Hypothalamus (tissue), 51 donors: ENCODE results near the gene EGFL8.
"Not testable (repeated sequence)": the region's sequence is repeated elsewhere in the genome, so short reads cannot be mapped to it uniquely, and the experiment has no call there.

Experiments
- DNase-seq, 51 donors: peaks; one replicate each; lab custom pipeline; 2025; lab: John Stamatoyannopoulos, UW

EGFL8 gene

DNA sequence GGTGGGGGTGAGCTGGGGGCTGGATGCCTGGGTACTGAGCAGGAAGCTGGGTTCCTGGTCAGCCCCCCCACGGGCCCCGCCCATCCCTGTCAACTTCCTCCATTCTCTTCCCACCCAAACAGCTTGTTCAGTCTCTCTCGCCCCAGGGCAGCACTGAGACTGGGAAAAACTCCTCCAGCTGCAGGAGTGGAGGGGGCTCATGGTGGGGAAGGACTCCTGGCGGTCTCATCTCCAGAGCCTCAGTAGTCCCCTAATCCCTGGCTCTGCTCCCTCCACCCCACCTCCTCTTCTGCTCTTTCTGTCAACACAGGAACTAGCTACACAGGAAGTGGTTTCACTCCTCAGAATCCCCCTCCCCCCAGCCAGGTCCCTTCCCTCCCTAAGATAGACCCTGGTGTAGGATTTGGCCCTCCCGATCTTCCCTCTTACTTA, 28.2 kb downstream of the EGFL8 start, which contains the start of gene GPSM3:
Gene GPSM3, minus strand, starts transcription at position 36 of the 432 bp plus-strand sequence. CDS start 130 bp downstream, outside the sequence.
- DNase-seq, result peak in 9 of 51 donors; percentile 10 to 36 (median 19)

DNA sequence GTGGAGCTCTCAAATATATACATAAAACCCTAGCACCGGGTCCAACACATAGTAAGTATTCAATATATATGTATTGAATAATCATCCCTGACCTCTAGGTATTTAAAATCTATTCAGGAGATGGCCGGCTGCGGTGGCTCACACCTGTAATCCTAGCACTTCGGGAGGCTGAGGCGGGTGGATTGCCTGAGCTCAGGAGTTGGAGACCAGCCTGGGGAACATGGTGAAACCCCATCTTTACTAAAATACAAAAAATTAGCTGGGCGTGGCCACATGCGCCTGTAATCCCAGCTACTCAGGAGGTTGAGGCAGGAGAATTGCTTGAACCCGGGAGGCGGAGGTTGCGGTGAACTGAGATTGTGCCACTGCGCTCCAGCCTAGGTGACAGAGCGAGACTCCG, 28.7 kb downstream of the EGFL8 start:
- DNase-seq, result not testable (repeated sequence)

DNA sequence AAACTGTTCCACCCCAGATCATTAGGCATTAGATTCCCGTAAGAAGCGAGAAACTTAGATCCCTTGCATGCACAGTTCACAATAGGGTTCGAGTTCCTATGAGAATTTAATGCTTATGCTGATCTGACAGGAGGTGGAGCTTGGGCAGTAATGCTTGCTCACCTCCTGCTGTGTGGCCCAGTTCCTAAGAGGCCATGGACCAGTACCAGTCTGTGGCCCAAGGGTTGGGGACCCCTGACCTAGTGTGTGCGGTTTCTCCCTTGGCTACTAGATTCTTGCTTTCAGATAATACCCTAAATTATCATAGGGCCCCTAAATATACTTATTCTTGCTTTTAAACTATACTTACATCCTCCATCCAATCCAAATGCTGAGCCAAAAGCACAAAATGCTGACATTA, 30.0 kb downstream of the EGFL8 start:
- no peak for DNase-seq

DNA sequence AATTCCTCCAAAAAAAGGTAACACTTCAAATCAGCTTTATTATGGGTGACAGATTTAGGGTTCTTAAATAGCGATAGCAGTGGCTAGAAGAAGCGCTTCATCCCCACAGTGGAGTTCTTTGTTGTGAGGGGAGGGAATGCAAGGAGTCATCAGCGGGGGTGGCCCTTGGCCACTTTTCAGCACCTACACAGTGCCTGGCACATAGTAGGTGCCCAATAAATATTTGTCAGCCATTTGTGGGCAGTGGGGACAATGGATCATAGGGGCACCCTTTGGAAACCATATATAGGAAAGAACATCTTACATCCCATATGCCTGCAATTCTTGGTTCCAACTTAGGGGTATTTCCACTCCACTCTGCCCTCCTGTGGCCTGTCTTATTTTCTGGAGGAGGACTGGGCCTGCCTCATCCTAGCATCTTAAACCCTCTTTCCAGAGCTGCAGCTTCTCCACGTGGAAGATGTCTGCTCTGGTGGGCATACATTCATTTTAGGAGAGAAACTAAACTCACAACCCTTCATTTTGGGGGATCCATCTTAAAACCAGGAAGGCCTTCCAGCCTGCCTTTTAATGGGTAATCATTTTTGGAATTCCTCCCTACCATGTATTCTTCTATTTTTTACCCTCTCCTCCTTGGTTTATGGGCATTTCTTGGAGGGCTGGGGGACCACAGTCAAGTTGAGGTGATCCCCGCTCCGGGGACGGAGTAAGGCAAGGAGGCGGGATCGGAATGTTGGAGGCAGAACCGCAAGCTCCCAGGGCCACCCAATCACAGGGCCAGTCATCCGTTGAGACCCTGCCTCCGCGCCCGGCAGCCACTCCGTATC, 30.6 kb downstream of the EGFL8 start:
- peak in 17 of 51 donors; percentile 26 to 72 (median 47) for DNase-seq

DNA sequence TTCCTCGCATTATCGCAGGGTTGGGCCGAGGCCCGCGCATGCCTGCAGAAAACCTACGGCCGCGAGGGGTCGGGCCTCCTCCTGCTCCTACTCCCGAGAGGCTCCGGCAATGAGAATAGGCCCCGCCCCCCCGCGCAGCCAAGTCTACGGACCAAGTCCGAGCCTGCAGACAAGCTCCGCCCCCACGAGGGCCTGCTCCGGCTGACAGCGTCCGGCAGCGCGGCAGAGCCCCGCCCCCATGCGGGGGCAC, 31.2 kb downstream of the EGFL8 start:
- DNase-seq, result peak; percentile 86 to 100 (median 100)

DNA sequence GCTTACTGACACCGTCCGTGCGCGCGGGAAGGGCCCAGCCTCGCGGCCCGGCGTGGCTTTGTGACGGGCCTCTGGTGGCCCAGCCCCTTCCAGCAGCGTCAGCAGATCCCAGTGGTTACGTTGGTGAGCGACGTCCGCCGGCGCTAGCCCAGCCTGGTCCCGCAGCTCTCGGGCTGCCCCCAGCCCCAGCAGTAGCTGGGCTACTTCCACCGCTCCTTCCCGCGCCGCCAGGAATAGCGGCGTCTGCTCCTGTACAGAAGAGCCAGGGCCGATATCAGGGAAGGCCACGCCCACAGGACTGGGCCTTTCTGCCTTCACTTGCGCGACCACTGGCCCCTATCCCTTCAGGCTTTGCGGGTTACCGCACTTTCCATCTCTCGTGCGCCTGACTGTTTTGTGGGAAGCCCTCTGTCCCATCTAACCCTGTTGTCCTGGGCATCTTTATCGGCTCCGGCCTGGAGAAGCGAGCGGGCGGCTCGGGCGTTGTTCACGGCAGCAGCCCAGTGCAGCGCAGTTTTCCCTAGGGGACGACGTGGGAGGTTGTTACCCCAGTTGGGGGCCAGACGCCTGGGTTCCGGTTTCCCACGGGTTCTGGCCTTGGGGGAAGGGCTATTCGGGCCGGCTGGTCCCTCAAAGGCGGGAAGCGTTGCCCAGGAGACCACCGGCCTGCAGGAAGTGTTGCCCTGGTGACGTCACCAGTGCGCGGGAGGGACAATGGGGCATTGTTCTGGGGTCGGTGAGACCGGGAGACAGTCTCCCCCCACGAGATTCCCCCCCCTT, 31.7 kb downstream of the EGFL8 start:
- peak in 50 of 51 donors; percentile 57 to 98 (median 92) for DNase-seq

DNA sequence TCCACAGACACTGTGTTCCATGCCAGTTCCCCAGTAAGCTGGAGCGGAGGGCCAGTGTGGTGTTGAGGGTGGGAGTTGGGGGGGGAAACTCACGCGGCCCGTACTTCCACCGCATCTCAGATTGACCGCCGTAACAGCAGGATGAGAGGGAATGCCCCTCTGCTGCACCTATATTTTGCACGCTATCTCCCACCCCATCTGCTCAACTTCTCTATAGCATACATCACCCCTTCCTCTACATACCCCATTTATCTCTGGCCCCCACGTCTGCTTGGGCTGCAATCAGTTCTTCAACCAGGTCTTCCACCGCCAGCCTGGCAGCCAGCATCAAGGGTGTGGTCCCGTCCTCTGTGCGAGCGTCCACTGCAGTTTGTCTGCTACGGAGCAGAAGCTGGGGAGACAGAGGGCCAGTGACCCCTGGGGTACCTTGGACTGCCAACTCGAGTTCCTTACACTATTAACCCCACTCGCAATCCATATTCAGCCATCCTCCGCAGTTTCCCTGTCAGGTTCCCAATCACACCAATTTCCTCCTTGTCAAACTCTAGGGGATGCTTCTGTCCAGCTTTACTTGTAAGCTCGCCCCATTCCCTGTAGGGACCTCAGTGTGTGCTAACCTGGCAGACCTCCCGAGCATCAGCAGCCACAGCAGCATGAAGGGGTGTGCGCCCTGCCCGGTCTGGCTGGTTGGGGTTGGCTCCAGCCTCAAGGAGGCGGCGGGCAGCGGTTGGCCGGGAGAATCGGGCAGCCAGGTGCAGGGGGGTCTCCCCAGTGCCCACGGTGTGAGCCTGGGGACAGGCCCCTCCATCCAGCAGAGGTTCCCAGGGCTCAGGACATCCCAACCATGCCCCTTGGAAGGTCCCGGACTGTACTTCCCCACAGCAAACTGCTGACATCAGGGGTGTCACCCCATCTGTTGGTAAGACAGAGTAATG, 32.6 kb downstream of the EGFL8 start:
- peak in 28 of 51 donors; percentile 19 to 76 (median 55) for DNase-seq

DNA sequence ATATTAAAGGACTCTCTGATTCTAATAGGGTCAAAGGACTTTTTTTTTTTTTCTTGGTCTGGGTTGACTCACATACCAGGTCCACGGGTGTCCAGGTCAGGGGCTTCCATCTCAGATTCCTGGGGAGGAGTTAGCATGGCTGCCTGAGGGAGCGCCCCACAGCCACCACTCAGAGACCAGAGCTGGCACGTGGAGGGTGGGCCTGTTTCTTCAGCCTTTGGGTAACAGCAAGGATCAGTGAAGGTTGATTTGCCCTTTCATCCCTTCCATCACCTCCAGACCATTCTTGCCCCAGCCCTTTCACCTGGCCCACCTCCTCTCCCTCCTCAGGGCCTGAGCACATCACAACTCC, 33.9 kb downstream of the EGFL8 start:
- no peak for DNase-seq

DNA sequence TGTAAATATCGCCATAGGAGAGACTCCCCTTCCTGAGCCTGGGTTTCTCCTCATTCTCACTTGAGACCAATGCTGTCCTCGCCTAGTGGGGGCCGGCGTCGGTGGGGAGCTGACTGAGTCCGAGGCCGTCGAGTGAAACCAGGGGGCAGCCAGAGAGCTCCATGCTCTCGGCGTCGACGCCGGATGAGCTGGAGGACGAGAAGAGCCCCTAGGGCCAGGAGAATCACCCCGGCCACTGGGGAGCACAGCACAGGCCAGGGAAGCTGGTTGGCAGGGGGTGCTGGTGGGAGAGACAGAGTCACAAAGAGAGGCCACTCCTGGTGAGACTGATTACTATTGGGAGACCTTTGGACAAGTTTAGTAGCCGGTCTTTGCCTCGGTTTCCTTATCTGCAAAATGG, 34.5 kb downstream of the EGFL8 start:
- no peak for DNase-seq

DNA sequence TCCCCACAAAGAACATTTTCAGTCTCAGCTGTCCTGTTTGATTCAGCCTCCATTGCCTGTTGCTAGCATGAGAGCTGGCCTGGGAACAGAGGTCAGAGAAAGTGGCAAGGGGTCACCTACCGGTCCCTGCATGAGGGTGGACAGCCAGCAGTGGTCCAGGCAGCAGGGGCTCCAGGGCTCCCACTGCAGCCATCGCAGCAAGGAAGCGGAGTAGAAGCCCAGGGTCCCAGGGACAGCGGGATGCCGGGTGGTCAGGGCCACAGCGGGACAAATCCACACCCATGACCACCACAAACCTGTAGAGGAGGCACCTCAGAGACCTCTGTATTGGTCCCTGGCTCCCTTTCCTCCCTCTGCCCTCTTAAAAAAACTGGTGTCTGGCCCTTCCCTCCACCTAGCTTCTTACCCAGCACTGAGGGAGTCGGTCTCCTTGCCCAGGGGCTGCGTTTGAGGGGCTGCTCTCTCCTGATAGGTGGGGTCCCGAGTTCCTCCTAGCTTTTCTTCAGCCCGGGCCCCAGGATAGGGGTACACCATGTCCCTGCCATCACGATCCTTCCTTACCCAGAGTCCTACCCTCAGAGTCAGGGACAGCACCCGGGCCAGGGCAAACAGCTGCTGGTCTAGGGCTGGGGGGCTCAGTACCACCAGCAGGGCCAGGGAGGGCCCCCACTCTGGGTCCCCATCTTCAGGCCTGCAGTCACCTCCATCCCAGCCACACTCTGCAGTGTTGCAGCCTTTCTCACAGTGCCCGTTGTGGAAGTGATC, 36.5 kb downstream of the EGFL8 start:
- DNase-seq, result no peak

DNA sequence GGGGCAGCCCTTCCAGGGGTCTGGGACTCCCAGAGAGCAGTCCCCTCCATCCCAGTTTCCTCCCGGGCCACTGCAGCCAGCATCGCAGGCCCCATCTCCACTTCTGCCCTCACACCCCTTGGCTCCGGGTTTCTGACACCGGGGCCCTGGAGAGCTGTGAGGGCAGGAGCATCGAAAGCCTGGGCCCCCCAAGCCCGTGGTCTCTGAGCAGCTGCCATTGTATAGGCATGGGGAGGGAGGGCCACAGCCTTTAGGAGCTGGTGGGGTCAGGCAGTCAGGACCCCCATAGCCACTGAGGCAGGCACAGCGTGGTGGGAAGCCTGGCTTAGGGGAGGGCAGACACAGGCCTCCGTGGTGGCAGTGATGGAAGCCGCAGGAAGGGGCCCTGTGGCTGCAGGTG, 37.8 kb downstream of the EGFL8 start:
- DNase-seq, result no peak

DNA sequence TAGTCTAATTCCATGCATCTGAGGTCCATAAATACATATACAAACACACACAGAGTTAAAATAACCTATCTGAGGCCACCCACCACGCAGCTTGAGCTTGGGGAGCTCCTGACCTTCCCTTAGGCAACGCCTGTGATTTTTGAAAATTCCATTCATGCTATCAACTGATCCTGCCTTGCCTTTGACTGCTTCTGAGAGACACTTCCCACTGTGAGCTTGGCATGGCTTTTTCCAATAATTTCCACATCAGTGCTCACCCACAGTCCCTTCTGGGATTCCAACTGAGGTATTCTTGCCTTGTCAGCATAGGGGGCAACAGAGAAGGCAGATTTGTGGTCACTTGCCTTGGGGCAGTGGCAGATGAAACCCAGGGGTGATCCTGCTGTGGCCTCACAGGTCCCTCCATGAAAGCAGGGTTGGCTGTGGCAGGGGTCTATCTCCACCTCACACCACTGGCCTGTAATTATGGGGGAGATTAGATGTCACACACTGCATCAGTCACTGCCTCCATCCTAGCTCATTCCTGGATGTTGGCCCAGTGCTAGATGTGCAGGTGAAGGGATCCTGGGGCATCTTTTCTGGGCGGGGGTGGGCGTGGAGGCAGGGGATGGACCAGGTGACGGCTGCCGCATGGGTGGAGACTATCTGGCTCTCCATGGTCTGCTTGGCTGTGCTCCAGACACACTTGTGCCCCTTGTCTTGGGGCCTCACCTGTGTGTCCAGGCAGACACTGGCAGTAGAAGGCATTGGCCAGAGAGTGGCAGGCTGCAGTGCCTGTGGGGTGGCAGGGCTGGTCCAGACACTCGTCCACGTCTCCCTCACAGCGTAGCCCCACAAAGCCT, 39.3 kb downstream of the EGFL8 start:
- no peak for DNase-seq

DNA sequence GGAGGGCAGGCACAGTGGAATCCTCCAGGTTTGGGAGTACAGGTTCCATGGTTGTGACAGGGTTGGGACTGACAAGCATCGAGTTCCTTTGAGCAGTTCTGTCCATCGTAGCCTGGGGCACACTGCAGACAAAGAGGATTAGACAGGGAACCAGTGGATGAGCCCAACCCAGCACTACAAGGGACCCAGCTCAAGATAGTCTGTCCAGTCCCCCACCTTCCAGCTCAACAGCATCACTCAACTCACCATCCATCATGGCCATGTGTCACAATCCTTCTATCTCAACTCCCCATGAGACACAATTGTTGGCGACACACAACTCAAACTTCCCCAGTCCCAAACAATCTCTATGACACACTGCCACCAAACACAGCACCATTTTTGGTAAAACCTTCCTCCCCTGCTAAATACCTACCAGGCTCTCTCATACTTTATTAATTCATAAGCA, 39.9 kb downstream of the EGFL8 start:
- DNase-seq, result no peak

DNA sequence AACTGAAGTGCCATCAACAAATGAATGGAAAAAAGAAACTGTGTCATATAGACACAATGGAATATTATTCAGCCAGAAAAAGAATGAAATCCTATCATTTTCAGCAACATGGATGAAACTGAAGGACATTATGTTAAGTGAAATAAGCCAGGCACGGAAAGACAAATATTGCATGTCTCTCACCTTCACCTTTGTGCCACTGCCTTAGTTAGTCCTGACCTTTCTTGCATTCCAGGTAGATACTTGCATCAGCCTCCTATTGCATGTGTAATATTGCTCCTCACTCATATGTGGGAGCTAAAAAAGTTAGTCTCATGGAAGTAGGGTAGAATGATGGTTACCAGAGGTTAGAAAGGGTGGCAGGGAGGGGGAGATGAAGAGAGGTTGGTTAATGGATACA, 44.6 kb downstream of the EGFL8 start:
- DNase-seq, result no peak

DNA sequence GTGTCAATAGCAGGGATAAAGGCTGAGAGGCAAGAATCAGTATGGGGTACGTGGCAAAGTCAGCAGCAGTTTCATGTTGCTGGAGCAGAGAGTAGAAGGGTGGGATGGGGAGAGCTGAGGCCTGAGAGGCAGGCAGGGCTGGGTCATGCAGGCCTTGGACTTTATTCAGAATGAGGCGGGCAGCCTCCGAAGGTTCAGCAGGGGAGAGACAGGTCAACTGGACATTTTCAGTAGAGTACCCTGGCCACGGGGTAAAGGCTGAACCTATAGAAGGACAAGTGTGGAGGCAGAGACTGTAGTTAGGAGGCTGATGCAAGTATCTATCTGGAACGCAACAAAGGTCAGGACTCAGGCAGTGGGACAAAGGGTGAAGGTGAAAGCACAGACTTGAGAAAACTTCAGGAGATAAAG, 45.8 kb downstream of the EGFL8 start:
- DNase-seq, result no peak

DNA sequence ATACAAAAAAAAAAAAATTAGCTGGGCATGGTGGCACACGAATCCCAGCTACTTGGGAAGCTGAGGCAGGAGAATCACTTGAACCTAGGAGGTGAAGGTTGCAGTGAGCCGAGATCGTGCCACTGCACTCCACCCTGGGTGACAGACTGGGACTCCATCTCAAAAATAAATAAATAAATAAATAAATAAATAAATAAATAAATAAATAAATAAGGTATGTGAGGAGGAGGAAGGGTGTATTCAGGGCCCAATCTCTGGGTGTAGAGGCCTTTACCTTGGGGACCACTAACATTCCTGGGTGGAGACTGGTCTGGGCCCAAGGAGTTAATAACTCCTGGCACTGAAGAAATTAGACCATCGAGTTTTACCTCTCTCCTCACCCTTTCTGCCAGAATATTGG, 47.0 kb downstream of the EGFL8 start:
- not testable (repeated sequence) for DNase-seq

DNA sequence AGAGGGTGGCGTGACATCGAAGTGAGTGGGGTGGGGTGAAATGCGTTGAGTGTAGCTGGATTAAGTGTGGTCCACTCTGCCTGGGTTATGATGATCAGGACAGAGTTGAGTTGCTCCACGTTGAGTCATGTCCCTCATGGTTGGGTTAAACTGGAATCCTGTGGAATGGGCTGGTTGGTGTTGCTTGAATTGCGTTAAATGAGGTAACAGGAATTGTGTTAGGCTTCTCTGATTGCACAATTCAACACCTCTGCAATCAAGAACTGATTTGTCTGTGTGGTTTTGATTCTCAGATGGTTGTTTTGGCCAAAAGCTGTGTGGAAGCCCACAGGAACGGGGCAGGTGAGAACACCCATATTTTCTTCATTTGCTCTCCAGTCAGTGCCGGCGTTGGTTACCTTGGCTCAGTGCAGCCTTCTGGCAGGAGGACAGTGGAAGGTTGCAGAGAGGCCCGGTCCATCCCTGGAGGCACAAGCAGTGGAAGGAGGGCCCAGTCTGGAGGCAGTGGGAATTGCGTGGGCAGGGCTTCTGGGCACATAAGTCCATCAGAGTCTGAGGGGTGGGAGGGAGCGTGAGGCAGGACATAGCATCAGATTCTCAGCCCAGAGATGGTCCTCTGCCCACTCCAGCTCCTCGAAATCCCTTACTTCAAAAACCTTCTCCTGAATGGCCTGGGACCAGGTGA, 47.8 kb downstream of the EGFL8 start:
- no peak for DNase-seq

DNA sequence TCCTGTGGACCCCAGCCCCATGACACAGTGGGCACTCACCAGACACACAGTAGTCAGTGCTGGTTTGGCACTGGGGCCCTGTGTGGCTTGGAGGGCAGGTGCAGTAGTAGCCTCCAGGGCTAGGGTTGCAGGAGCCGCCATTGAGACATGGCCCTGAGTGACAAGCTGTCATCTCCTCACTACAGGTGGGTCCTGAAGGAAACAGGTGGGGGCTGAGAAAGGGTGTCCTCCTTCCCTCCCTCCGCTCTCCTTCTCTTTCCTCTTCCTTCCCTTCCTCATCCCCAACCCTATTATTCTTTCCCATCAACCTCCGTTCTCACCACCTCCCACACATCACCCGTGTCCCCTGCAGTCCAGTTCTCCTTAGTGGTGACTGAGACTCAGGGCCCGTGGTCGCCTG, 49.3 kb downstream of the EGFL8 start:
- DNase-seq, result no peak

DNA sequence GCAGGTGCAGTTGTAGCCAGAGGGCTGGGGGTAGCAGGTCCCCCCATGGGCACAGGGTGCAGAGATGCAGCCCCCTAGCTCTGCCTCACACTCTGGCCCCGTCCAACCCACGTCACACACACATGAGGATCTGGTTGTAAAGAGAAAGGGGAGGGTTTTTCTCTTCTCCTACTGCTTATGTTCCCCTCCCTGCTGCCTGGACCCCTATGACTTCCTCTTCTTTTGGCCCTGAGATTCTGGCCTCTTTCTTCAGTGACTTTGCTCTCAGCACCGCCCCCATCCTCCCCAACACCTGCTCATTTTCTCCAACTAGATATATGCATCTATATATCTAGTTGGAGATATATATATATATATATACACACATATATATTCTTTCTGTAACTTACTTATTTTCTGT, 49.7 kb downstream of the EGFL8 start:
- DNase-seq, result no peak
